Central memory CD4-positive, alpha-beta T cell (primary cell): ENCODE measurements around the gene LYRM2.

ENCODE experiments used
- DNase-seq: peaks from one replicate; pipeline ENCODE4 v3.0.0; 2022

The LYRM2 gene

GRCh38 chr6:89553431-89553830 lies 85.1 kb downstream of the LYRM2 start:
- DNase-seq = no peak

- DNase-seq = no peak
These were observed 91.3 kb downstream of the LYRM2 start for GRCh38 chr6:89547281-89547680.

GRCh38 chr6:89542866-89543265 lies 95.7 kb downstream of the LYRM2 start:
- no peak for DNase-seq

GRCh38 chr6:89542081-89542857 lies 96.3 kb downstream of the LYRM2 start:
- no peak for DNase-seq

- DNase-seq = no peak
These were observed 98.8 kb downstream of the LYRM2 start for GRCh38 chr6:89539779-89540178.

GRCh38 chr6:89536231-89536630 lies 102.3 kb downstream of the LYRM2 start:
- DNase-seq = no peak

- no peak for DNase-seq
These were observed 107.6 kb downstream of the LYRM2 start for GRCh38 chr6:89530982-89531381.

GRCh38 chr6:89528866-89529265 lies 109.7 kb downstream of the LYRM2 start:
- no peak for DNase-seq

- peak; percentile 13 for DNase-seq
These were observed 110.9 kb downstream of the LYRM2 start for GRCh38 chr6:89527634-89528033.

- no peak for DNase-seq
These were observed 112.0 kb downstream of the LYRM2 start for GRCh38 chr6:89526563-89526869.

GRCh38 chr6:89525786-89526562 lies 112.6 kb downstream of the LYRM2 start:
- no peak for DNase-seq

- DNase-seq = no peak
These were observed 115.8 kb downstream of the LYRM2 start for GRCh38 chr6:89522778-89523177.

- no peak for DNase-seq
These were observed 117.8 kb downstream of the LYRM2 start for GRCh38 chr6:89520736-89521135.

- no peak for DNase-seq
These were observed 120.0 kb downstream of the LYRM2 start for GRCh38 chr6:89518352-89519055.
